ENCODE data around the gene FOXF2.
"Not testable (repeated sequence)": the region's sequence is repeated elsewhere in the genome, so short reads cannot be mapped to it uniquely, and the experiment has no call there.

The FOXF2 gene
- total RNA-seq, result 0 to 0.04 reads per million in 2 experiments

DNA sequence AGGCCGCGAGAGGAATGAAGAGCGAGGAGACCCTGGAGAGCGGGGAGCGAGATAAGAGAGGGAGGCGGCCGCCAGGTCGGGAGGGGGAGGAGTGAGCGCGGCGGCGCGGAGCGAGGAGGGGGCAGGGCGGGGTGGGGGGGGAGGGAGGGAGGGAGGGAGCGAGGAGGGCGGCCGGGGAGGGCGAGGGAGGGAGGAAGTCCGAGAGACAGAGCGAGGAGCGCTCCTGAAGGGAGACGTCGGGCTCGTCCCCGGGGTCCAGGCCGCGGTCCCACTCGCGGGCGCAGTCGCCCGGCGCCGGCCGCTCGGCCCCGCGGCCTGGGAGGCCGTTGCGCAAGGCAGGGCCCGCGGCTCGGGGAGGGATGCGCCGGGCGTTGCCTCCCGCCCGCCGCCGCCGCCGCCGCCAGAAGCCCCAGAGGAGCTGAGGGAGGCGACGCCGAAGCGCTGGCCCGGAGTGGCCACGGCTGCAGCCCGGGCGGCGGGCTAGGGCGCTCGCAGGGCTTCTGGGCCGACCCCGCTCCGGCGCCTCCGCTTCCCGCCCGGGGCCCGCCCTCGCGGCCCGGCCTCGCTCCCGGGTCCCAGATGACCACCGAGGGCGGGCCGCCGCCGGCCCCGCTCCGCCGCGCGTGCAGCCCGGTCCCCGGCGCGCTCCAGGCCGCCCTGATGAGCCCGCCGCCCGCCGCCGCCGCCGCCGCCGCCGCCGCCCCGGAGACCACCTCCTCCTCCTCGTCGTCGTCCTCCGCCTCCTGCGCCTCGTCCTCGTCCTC, at the start of gene FOXF2:
FOXF2 (plus strand) TSS at position 208 of the 764 bp plus-strand sequence; CDS start at position 580, 372 bp downstream.
- no peak for DNase-seq (ENCODE audit: low read depth)

DNA sequence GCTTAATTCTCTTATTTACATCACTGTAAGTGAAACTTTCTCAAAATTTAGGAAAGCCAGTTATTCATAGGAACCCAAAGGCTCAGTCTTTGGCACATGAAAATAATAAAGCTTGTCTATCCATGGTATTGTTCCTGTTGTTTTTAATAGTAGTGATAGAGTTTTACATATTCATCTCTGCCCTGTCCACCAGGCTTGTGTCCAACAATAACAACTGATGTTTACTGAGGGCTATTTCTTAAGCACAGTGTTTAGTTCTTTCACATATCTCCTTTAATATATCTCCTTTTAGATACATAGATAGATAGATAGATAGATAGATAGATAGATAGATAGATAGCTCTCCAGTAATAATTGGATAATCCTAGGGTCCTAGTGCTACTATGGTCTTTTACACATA, 43.3 kb upstream of the FOXF2 start:
- DNase-seq (ENCODE audit: low read depth), result no peak

DNA sequence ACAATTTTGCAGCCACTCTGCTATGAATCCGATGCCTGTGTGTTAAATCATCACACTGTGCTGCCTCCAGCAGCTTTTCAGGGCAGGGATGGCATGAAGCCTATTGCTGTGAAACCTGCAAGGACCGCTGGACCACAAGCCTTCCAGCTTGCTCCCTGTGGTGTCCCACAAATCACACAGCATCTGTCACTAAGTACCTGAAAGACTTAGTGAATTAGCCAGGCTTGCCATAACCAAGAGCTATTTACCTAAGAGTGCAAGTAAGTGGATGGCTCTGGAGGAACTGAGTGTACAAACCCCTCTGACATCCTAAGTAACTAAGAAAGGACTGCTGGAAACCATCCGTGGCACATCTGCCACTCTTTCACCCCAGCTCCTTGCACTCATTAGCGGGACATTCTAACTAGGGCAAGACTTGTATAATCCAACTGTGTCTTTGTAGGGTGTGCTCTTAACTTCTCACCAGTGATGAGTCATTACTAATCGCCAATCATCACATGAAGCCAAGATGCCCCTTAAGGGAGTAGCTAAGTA, 42.8 kb upstream of the FOXF2 start:
- no peak for DNase-seq (ENCODE audit: low read depth)

GRCh38 chr6:1347161-1347560, 42.2 kb upstream of the FOXF2 start:
- no peak for DNase-seq (ENCODE audit: low read depth)

- DNase-seq (ENCODE audit: low read depth), result no peak
Measured at GRCh38 chr6:1348675-1349074, 40.7 kb upstream of the FOXF2 start.

- DNase-seq (ENCODE audit: low read depth), result no peak
Measured at GRCh38 chr6:1349655-1350054, 39.7 kb upstream of the FOXF2 start.

- no peak for DNase-seq (ENCODE audit: low read depth)
Measured at GRCh38 chr6:1351381-1352008, 37.9 kb upstream of the FOXF2 start.

- DNase-seq (ENCODE audit: low read depth), result not testable (repeated sequence)
Measured at GRCh38 chr6:1355068-1355467, 34.3 kb upstream of the FOXF2 start.

DNA sequence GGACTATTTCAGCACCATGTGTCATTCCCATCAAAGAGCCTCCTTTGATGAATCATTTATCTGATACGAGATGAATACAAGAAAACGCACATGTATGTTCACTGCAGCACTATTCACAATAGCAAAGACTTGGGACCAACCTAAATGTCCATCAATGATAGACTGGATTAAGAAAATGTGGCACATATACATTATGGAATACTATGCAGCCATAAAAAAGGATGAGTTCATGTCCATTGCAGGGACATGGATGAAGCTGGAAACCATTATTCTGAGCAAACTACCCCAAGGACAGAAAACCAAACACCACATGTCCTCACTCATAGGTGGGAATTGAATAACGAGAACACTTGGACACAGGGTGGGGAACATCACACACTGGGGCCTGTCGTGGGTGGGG, 27.7 kb upstream of the FOXF2 start:
- DNase-seq (ENCODE audit: low read depth), result not testable (repeated sequence)

DNA sequence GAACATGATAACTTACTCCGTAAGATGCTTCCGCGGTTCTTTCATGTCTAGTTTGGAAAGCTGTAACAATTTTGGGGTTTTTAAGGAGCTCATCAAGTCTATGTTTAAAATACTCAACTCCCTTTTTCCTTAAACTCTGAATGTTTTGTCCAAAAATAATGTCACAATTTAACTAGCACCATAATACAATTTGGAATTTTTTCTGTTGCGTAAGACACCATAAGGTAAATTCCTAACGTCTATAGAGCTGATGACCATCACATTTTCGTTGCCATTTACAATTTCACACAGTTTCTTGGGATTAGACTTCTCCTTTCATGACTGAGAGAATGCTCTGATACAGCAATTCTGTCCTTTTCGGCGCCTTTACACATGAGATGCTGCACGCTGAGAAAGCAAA, 26.7 kb upstream of the FOXF2 start:
- DNase-seq (ENCODE audit: low read depth), result no peak

DNA sequence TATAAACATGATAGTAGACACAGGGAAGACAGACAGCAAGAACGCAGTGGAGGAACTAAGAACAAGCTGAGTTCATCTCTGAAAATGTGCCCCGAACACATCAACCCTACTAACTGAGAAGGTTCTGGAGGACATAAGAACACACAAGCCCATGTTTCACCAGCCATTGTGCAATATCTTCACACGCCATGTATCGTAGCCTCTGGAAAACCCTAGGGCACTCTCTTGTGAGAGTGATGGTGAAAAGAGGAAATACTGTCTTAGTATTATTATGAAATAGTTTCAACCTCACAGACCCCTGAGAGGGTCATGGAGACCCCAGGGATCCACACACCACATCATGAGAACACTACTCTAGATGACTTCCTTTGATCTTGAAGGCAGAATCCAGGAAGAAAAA, 26.1 kb upstream of the FOXF2 start:
- no peak for DNase-seq (ENCODE audit: low read depth)

DNA sequence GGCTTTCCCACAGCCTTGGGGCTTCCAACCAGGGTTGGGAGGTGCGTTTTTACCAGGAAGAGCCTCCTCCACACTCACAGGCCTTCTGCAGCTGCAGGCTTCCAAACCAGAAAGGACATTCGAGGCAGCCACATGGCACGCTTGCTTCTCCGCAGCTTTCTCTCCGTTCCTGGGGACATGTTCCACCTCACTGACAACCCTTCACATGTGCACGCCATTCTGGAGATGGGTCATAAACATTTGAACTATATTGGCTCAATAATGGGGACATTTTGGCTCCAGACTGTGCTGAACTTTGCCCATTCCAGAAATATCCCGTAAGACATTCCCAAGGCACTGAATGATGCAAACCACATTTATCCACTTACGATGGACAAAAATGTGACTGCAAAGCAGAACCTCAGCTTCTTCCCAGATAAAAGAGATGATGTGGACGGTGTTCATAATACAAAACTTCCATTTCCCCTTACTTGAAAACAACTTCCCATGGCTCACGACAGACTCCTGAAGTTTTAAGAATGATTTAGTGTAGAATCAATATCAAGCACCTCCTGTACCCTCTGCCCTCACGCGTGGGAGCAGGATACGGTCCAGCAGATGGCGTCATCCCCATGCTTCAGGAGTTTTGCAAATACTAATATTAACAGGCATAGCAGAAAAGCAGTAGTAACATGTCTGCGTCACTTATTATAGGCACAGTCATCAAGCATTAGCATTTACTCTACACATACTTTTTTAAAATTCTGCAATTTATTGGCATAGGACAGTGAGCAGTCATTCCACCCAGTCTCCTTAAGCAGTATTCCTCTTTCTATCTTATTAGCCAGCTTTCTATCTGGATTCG, 25.4 kb upstream of the FOXF2 start:
- DNase-seq (ENCODE audit: low read depth), result no peak

- no peak for DNase-seq (ENCODE audit: low read depth)
Measured at GRCh38 chr6:1364791-1365190, 24.6 kb upstream of the FOXF2 start.

DNA sequence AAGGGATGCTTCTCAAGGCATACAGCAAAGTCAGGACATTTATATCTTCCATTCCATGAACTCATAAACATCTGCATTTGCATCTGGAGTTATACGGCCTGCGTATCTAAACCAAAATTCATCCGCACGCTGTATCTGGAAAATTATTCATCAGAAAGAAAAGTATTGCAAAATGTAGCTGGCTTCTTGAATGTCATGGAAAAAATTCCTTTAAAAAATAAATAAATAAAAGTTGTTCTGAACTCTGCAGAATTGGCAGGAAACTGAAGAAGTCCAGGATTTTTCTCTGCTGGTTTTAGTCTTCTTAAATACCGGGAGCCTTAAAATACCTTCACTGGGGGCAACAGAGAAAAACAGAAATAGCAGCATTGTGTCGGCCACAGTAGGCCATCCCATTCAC, 23.7 kb upstream of the FOXF2 start:
- no peak for DNase-seq (ENCODE audit: low read depth)

DNA sequence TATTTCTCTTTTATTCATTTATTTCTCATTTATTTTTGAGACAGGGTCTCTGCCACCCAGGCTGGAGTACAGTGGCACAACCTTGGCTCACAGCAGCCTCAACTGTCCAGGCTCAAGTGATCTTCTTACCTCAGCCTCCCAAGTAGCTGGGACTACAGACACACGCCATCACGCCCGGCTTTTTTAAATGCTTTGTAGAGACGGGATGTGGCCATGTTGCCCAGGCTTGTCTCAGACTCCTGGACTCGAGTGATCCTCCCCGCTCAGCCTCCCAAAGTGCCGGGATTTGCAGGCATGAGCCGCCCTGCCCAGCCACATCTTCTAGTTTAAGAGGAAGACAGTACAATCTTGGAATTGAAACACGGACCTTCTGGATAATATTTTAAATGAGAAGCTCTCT, 21.6 kb upstream of the FOXF2 start:
- no peak for DNase-seq (ENCODE audit: low read depth)

DNA sequence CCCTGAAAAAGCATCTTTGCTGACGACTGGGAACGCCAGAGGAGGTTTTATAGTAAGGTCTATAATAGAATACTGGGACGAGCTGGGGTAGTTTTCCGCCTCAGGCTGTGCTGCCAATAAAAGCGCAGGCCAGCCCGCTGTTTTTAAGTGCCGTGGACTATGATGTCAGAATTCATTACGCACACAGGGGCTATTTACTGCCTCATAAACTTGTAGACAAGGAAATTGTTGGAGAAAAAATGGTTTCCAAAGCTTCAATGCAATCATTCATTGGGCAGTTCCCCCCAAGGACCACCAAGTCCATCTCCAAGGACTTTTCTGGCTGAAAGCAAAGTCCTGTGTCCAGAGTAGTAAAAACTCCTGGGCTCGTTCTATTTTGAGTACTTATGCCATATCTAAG, 20.4 kb upstream of the FOXF2 start:
- no peak for DNase-seq (ENCODE audit: low read depth)

- not testable (repeated sequence) for DNase-seq (ENCODE audit: low read depth)
Measured at GRCh38 chr6:1369695-1370094, 19.7 kb upstream of the FOXF2 start.

GRCh38 chr6:1371933-1372332, 17.4 kb upstream of the FOXF2 start:
- DNase-seq (ENCODE audit: low read depth), result no peak

GRCh38 chr6:1372690-1373089, 16.7 kb upstream of the FOXF2 start:
- DNase-seq (ENCODE audit: low read depth), result no peak

DNA sequence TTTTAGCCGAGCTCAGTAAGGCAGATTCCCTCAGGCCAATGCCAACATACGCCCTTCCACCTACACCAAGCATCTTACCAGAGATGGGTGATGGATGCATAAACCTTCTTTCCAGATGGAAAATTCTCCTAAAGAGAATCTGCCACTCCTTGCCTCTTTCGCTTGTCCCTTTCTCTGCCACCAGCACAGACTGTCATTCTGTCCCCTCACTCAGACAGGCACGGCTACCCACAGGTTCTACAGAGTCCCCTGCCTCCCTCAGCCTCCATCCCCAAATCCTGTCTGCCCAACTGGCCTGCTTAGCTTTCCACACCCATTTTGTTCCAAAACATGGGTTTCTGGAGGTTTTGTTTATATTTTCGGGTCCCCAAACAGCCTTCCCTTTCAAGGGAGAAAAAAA, 12.7 kb upstream of the FOXF2 start:
- no peak for DNase-seq (ENCODE audit: low read depth)

DNA sequence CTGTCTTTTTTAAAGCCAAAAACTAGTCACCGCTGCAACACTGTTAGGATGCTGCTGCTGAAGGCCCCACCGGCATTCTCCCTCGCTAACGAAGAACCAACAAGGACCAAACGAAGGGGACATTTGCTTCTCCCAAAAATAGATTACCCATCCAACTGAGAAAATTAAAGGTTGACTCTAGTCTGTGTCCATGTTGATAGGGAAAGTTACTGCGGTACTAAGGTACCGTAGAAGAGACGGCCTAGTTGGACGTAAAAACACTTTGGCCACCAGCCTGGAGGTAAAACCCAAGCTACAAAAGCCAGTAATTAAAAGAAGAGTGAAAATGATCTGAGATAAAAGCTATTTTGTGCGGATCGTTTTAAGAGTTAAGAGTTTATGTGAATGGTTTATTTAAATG, 11.8 kb upstream of the FOXF2 start:
- no peak for DNase-seq (ENCODE audit: low read depth)

Measured in T follicular helper cell (primary cell).